ENCODE measurements around the gene MGAT3.

DNA sequence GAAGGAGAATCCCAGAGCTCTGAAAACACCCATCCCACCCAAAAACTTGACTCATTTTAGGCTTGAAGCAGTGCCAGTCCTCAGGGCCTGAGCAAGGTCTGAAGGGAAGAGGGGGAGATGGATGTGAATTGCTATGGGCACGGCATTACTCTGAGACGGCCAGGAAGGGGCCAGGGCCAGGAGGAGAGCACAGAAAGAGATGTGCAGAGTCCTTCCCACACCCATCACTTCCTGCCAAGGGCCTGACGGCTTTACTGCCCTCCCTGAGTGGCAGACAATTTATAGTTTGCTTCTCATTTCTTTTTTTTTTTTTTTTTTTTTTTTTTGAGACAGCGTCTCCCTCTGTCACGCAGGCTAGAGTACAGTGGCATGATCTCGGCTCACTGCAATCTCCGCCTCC lies 34.7 kb upstream of the MGAT3 start:
- TF ChIP-seq EZH2 (IDR thresholded peaks at IDR 0.05; ENCODE audit: borderline replicate concordance) (no peak), EZH2phosphoT487 (IDR thresholded peaks at IDR 0.05; ENCODE audit: low read depth, severe bottlenecking, unreplicated experiment) (no peak)
- TF ChIP-seq, protein P1, sequence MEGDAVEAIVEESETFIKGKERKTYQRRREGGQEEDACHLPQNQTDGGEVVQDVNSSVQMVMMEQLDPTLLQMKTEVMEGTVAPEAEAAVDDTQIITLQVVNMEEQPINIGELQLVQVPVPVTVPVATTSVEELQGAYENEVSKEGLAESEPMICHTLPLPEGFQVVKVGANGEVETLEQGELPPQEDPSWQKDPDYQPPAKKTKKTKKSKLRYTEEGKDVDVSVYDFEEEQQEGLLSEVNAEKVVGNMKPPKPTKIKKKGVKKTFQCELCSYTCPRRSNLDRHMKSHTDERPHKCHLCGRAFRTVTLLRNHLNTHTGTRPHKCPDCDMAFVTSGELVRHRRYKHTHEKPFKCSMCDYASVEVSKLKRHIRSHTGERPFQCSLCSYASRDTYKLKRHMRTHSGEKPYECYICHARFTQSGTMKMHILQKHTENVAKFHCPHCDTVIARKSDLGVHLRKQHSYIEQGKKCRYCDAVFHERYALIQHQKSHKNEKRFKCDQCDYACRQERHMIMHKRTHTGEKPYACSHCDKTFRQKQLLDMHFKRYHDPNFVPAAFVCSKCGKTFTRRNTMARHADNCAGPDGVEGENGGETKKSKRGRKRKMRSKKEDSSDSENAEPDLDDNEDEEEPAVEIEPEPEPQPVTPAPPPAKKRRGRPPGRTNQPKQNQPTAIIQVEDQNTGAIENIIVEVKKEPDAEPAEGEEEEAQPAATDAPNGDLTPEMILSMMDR (IDR thresholded peaks at IDR 0.05; ENCODE audit: poor library complexity), result no peak
